Adrenal gland (tissue), 12 donors: Measurements from ENCODE around the gene TMIGD3. TPM values are rescaled to one million over a fixed set of nuclear protein-coding genes. Genes with fewer than 3 reads are reported as not detected.
A peak's percentile ranks its signal among the peaks of the same experiment; 100 is the strongest.

Experiments used
- DNase-seq, 7 donors: peaks; one replicate each; pipeline ENCODE4 v3.0.0-alpha.2; 2019 to 2020
- H3K27ac ChIP-seq, 5 donors: fragments of 200-600 bp; sonication (generic) in 4 of 5; 1 replicate in 3 of 5; 2 replicates in 2 of 5; pipeline versions ENCODE4 v1.5.1 to v1.8.0; 2016 to 2020; ENCODE audit warnings: mild to moderate bottlenecking in 1 of 5
- H3K27me3 ChIP-seq: fragments of 200-600 bp; 2 replicates; pipeline ENCODE4 v1.8.0; 2021
- H3K36me3 ChIP-seq, 2 donors: fragments of 200-600 bp; replicated peaks in 1 of 2; 1 replicate in 1 of 2; 2 replicates in 1 of 2; pipeline versions ENCODE4 v1.5.1 to v1.8.0; 2018 to 2022
- H3K4me1 ChIP-seq, 2 donors: fragments of 200-600 bp; replicated peaks in 1 of 2; 1 replicate in 1 of 2; 2 replicates in 1 of 2; pipeline versions ENCODE4 v1.5.1 to v1.8.0; 2018 to 2021
- H3K4me3 ChIP-seq, 4 donors: fragments of 200-600 bp; sonication (generic) in 3 of 4; one replicate each; pipeline ENCODE4 v1.5.1; 2016 to 2018
- H3K9me3 ChIP-seq, 3 donors: fragments of 200-600 bp; sonication (generic) in 1 of 3; replicated peaks in 1 of 3; 1 replicate in 2 of 3; 2 replicates in 1 of 3; pipeline versions ENCODE4 v1.5.1 to v1.8.0; 2016 to 2021
- CTCF ChIP-seq, 6 experiments: fragments of 450-650 bp in 4 of 6; fragments of 200-600 bp in 2 of 6; sonication (generic) in 1 of 6; IDR thresholded peaks; 1 replicate in 5 of 6; 2 replicates in 1 of 6; pipeline versions ENCODE4 v1.5.1 to v1.8.0; 2016 to 2021; ENCODE audit warnings: antibody characterized with exemption in 6 of 6, mild to moderate bottlenecking in 2 of 6, moderate library complexity in 1 of 6
- POLR2A ChIP-seq, 2 donors: fragments of 450-650 bp; IDR thresholded peaks; one replicate each; pipeline ENCODE4 v1.6.1; 2017; ENCODE audit warnings: antibody characterized with exemption in 2 of 2, mild to moderate bottlenecking in 2 of 2, moderate library complexity in 1 of 2
- WGBS, 4 donors: extraction: QIAGEN DNeasy Blood & Tissue Kit in 2 of 4; methylation state at CpG; one replicate each; pipeline versions ENCODE4 v1.1.5 to v1.1.7; 2013 to 2017; 5-methylcytosine and 5-hydroxymethylcytosine counted together
- intact Hi-C, 2 donors: fragments of 100-400 bp; cut with DNase I; formaldehyde crosslinking; loops; one replicate each; pipeline versions ENCODE4 v1.14.1 to v1.15.0; 2022 to 2023
- polyA plus RNA-seq, 3 donors: library from polyadenylated mRNA; stranded (reverse); fragments of 200-250 nt in 2 of 3; fragments of 350-450 nt in 1 of 3; fragmentation: Illumina TruSeq in 1 of 3; extraction: RNeasy Lipid Tissue Mini Kit (QIAGEN cat#74804) in 1 of 3; gene quantifications; one replicate each; pipeline ENCODE4 v1.2.3, GENCODE V29; 2013 to 2014
- total RNA-seq, 9 donors: library from RNA; depleted of rRNA in 4 of 9; stranded (reverse); fragments of >200 nt in 4 of 9; fragments of 120-200 nt in 1 of 9; fragmentation: NEBNext Ultra II Directional in 1 of 9; extraction: Animal tissue kit (Norgen Biotek cat#: 25700) in 1 of 9; gene quantifications; one replicate each; pipeline versions ENCODE4 v1.1.0 to v1.2.4, GENCODE V29; 2013 to 2023
- donor health status: healthy with polysubstance abuse.
- donor health status: Bipolar disorder and iron deficiency.
- donor health status: DM: yes; HTN: yes; CAD: no.
- donor health status: DM: no; HTN: no; CAD: no.
- donor health status: DM: no; HTN: no; CAD: no.
- donor health status: DM: yes; HTN: yes; CAD: no.

TMIGD3 gene
- total and polyA plus RNA-seq, 12 donors: 2.4 to 53.8 (median 24.8) TPM

GRCh38 chr1:111484391-111485026 lies 18.9 kb downstream of the TMIGD3 start:
- no peak overlapping the region for H3K27ac ChIP-seq
- H3K36me3 ChIP-seq: no peaks in the 10 kb centered on the region
- H3K9me3 ChIP-seq: no peaks in the 10 kb centered on the region
- no peaks in the 10 kb centered on the region for H3K27me3 ChIP-seq
- no peak overlapping the region for H3K4me3 ChIP-seq
- TF ChIP-seq POLR2A (IDR thresholded peaks at IDR 0.05): no peak
- TF ChIP-seq CTCF (IDR thresholded peaks at IDR 0.05): no peak
- no peak for DNase-seq
- intact Hi-C loops: loop anchor here in 1 of 2 donors (5.0 kb wide), 1 partner anchor 288 kb away; no protein-coding TSS in a partner anchor
- peaks cover 0 to 5% of the 10 kb centered on the region in 2 donors for H3K4me1 ChIP-seq

GRCh38 chr1:111483876-111484275 lies 19.6 kb downstream of the TMIGD3 start:
- H3K9me3 ChIP-seq: no peaks in the 10 kb centered on the region
- TF ChIP-seq CTCF (IDR thresholded peaks at IDR 0.05): no peak
- no peak for TF ChIP-seq POLR2A (IDR thresholded peaks at IDR 0.05)
- WGBS, 4 donors: 82 to 92% (median 85%) methylated on average over 2 of the region's 2 CpGs
- DNase-seq: no peak
- H3K4me1 ChIP-seq: peaks cover 0 to 5% of the 10 kb centered on the region in 2 donors
- intact Hi-C loops: loop anchor here in 1 of 2 donors (5.0 kb wide), 1 partner anchor 288 kb away; no protein-coding TSS in a partner anchor
- no peaks in the 10 kb centered on the region for H3K27me3 ChIP-seq
- peak overlapping the region in 1 of 5 donors; percentile 15 for H3K27ac ChIP-seq
- no peaks in the 10 kb centered on the region for H3K36me3 ChIP-seq
- H3K4me3 ChIP-seq: no peak overlapping the region

GRCh38 chr1:111483166-111483565 lies 20.3 kb downstream of the TMIGD3 start:
- H3K27ac ChIP-seq: no peak overlapping the region
- H3K36me3 ChIP-seq: no peaks in the 10 kb centered on the region
- no peak for TF ChIP-seq CTCF (IDR thresholded peaks at IDR 0.05)
- no peak for TF ChIP-seq POLR2A (IDR thresholded peaks at IDR 0.05)
- intact Hi-C loops: loop anchor here in 1 of 2 donors (5.0 kb wide), 1 partner anchor 289 kb away; no protein-coding TSS in a partner anchor
- DNase-seq: no peak
- H3K9me3 ChIP-seq: no peaks in the 10 kb centered on the region
- no peak overlapping the region for H3K4me3 ChIP-seq
- no peaks in the 10 kb centered on the region for H3K27me3 ChIP-seq
- WGBS, 4 donors: 37 to 69% (median 49%) methylated on average over 3 of the region's 3 CpGs
- H3K4me1 ChIP-seq: peaks cover 0 to 5% of the 10 kb centered on the region in 2 donors

GRCh38 chr1:111481387-111482221 lies 21.8 kb downstream of the TMIGD3 start:
- intact Hi-C loops: loop anchor here in 1 of 2 donors (5.0 kb wide), 1 partner anchor 291 kb away; no protein-coding TSS in a partner anchor
- Histone ChIP-seq H3K36me3 (no peaks in the 10 kb centered on the region), H3K27ac (peak overlapping the region in 2 of 5 donors; percentile 3 to 7), H3K4me1 (peaks cover 0 to 5% of the 10 kb centered on the region in 2 donors), H3K9me3 (no peaks in the 10 kb centered on the region), H3K27me3 (no peaks in the 10 kb centered on the region), H3K4me3 (no peak overlapping the region)
- WGBS, 4 donors: 16 to 25% (median 22%) methylated on average over 8 of the region's 8 CpGs
- peak; percentile 81 to 92 (median 85) for DNase-seq
- TF ChIP-seq CTCF (IDR thresholded peaks at IDR 0.05) (peak; percentile 42 to 91 (median 82)), POLR2A (IDR thresholded peaks at IDR 0.05) (no peak)
